ENCODE measurements around the gene IFITM2.
"Not testable (repeated sequence)": the region's sequence is repeated elsewhere in the genome, so short reads cannot be mapped to it uniquely, and the experiment has no call there.

- not testable (repeated sequence) for TF ChIP-seq POLR2A (IDR thresholded peaks at IDR 0.05; ENCODE audit: low read depth, low read length); TAF1 (IDR thresholded peaks at IDR 0.05; ENCODE audit: low read depth, low read length); SPI1 (IDR thresholded peaks at IDR 0.05; ENCODE audit: low read depth, low read length); POLR2AphosphoS5 (IDR thresholded peaks at IDR 0.05; ENCODE audit: low read depth, low read length); PAX5 (IDR thresholded peaks at IDR 0.05; ENCODE audit: insufficient read depth, low read length, severe bottlenecking); POU2F2 (IDR thresholded peaks at IDR 0.05; ENCODE audit: low read depth, low read length)
Measured at GRCh38 chr11:349270-349954, 41.8 kb downstream of the IFITM2 start.

Measured in GM12891 (cell line).